Thymus (tissue), 11 donors: Measurements from ENCODE around the gene MAT2A. TPM values are rescaled to one million over a fixed set of nuclear protein-coding genes. Genes with fewer than 3 reads are reported as not detected.
A peak's percentile ranks its signal among the peaks of the same experiment; 100 is the strongest.

Experiments used
- DNase-seq, 9 donors: peaks; one replicate each; pipeline ENCODE4 v3.0.0-alpha.2; 2013; ENCODE audit warnings: low spot score in 9 of 9, low read depth in 6 of 9, missing footprints in 1 of 9
- H3K27ac ChIP-seq, 2 donors: one replicate each; pipeline ENCODE4 v1.5.1; 2013; ENCODE audit warnings: control low read depth in 1 of 2, low read depth in 1 of 2, low read length in 1 of 2, mild to moderate bottlenecking in 1 of 2, moderate library complexity in 1 of 2
- H3K27me3 ChIP-seq, 2 donors: one replicate each; pipeline ENCODE4 v1.5.1; 2013; ENCODE audit warnings: low read length in 1 of 2; ENCODE audit not compliant: control insufficient read depth in 2 of 2, insufficient read depth in 1 of 2
- H3K36me3 ChIP-seq, 2 donors: one replicate each; pipeline ENCODE4 v1.5.1; 2013; ENCODE audit warnings: low read length in 1 of 2, mild to moderate bottlenecking in 1 of 2, moderate library complexity in 1 of 2; ENCODE audit not compliant: control insufficient read depth in 2 of 2, insufficient read depth in 2 of 2
- H3K4me1 ChIP-seq, 2 donors: one replicate each; pipeline ENCODE4 v1.5.1; 2013; ENCODE audit warnings: low read length in 2 of 2; ENCODE audit not compliant: control insufficient read depth in 2 of 2, insufficient read depth in 2 of 2
- H3K4me3 ChIP-seq, 2 donors: one replicate each; pipeline ENCODE4 v1.5.1; 2013; ENCODE audit warnings: low read length in 2 of 2, control low read depth in 1 of 2, mild to moderate bottlenecking in 1 of 2
- H3K9me3 ChIP-seq, 2 donors: one replicate each; pipeline ENCODE4 v1.5.1; 2013; ENCODE audit warnings: low read length in 1 of 2, mild to moderate bottlenecking in 1 of 2; ENCODE audit not compliant: control insufficient read depth in 2 of 2, insufficient read depth in 1 of 2
- WGBS: extraction: QIAGEN DNeasy Blood & Tissue Kit; methylation state at CpG from one replicate; pipeline ENCODE4 v1.1.7; 2013; 5-methylcytosine and 5-hydroxymethylcytosine counted together
- polyA plus RNA-seq: library from polyadenylated mRNA; stranded (reverse); fragments of 200-250 nt; gene quantifications from one replicate; pipeline ENCODE4 v1.2.3, GENCODE V29; 2013
- total RNA-seq: library from RNA; stranded (reverse); fragments of 120-200 nt; gene quantifications from one replicate; pipeline ENCODE4 v1.2.4, GENCODE V29; 2013
- donor health status: healthy.

MAT2A gene
- total and polyA plus RNA-seq, 2 donors = 78.4 to 98.0 TPM

- WGBS = 91% methylated on average over 8 of the region's 8 CpGs
- H3K36me3 ChIP-seq = no peaks in the 10 kb centered on the region
- peaks cover 0 to 18% of the 10 kb centered on the region in 2 donors for H3K4me1 ChIP-seq
- no peak for DNase-seq
- H3K9me3 ChIP-seq = no peaks in the 10 kb centered on the region
- no peak overlapping the region for H3K27ac ChIP-seq
- H3K27me3 ChIP-seq = no peaks in the 10 kb centered on the region
- no peak overlapping the region for H3K4me3 ChIP-seq
Observed at GRCh38 chr2:85523062-85523902, 15.7 kb upstream of the MAT2A start.

GRCh38 chr2:85523903-85524335, 15.0 kb upstream of the MAT2A start:
- WGBS = 89% methylated on average over 5 of the region's 5 CpGs
- no peak overlapping the region for H3K27ac ChIP-seq
- no peak for DNase-seq
- no peaks in the 10 kb centered on the region for H3K9me3 ChIP-seq
- no peaks in the 10 kb centered on the region for H3K27me3 ChIP-seq
- H3K4me1 ChIP-seq = peaks cover 0 to 18% of the 10 kb centered on the region in 2 donors
- no peak overlapping the region for H3K4me3 ChIP-seq
- no peaks in the 10 kb centered on the region for H3K36me3 ChIP-seq

GRCh38 chr2:85524336-85524908, 14.5 kb upstream of the MAT2A start:
- Histone ChIP-seq H3K27me3 (no peaks in the 10 kb centered on the region), H3K27ac (peak overlapping the region in 1 of 2 donors; percentile 7), H3K4me3 (no peak overlapping the region), H3K4me1 (peaks cover 0 to 18% of the 10 kb centered on the region in 2 donors), H3K9me3 (no peaks in the 10 kb centered on the region), H3K36me3 (no peaks in the 10 kb centered on the region)
- 40% methylated on average over 8 of the region's 8 CpGs for WGBS
- peak in 2 of 9 donors; percentile 21 to 45 for DNase-seq

- no peaks in the 10 kb centered on the region for H3K27me3 ChIP-seq
- no peaks in the 10 kb centered on the region for H3K36me3 ChIP-seq
- DNase-seq = no peak
- H3K4me3 ChIP-seq = no peak overlapping the region
- H3K27ac ChIP-seq = peak overlapping the region in 1 of 2 donors; percentile 7
- H3K9me3 ChIP-seq = no peaks in the 10 kb centered on the region
- H3K4me1 ChIP-seq = peaks cover 0 to 18% of the 10 kb centered on the region in 2 donors
- 91% methylated on average over 5 of the region's 5 CpGs for WGBS
Observed at GRCh38 chr2:85525029-85525428, 13.9 kb upstream of the MAT2A start.

- peak in 1 of 9 donors; percentile 31 for DNase-seq
- no peak overlapping the region for H3K27ac ChIP-seq
- H3K4me3 ChIP-seq = no peak overlapping the region
- peaks cover 0 to 18% of the 10 kb centered on the region in 2 donors for H3K4me1 ChIP-seq
- no peaks in the 10 kb centered on the region for H3K36me3 ChIP-seq
- H3K27me3 ChIP-seq = no peaks in the 10 kb centered on the region
- WGBS = 72% methylated on average over 4 of the region's 4 CpGs
- no peaks in the 10 kb centered on the region for H3K9me3 ChIP-seq
Observed at GRCh38 chr2:85525567-85525966, 13.4 kb upstream of the MAT2A start.

GRCh38 chr2:85527787-85528186, 11.2 kb upstream of the MAT2A start:
- no peaks in the 10 kb centered on the region for H3K36me3 ChIP-seq
- H3K27ac ChIP-seq = no peak overlapping the region
- DNase-seq = no peak
- peaks cover 0 to 18% of the 10 kb centered on the region in 2 donors for H3K4me1 ChIP-seq
- H3K27me3 ChIP-seq = no peaks in the 10 kb centered on the region
- H3K4me3 ChIP-seq = no peak overlapping the region
- no peaks in the 10 kb centered on the region for H3K9me3 ChIP-seq

GRCh38 chr2:85528355-85528754, 10.6 kb upstream of the MAT2A start:
- DNase-seq = no peak
- Histone ChIP-seq H3K4me3 (no peak overlapping the region), H3K9me3 (no peaks in the 10 kb centered on the region), H3K36me3 (no peaks in the 10 kb centered on the region), H3K4me1 (peaks cover 0 to 18% of the 10 kb centered on the region in 2 donors), H3K27ac (no peak overlapping the region), H3K27me3 (no peaks in the 10 kb centered on the region)
- over 99% methylated on average over 2 of the region's 2 CpGs for WGBS

GRCh38 chr2:85529809-85530208, 9.2 kb upstream of the MAT2A start:
- H3K27me3 ChIP-seq = no peaks in the 10 kb centered on the region
- WGBS = 98% methylated on average over 1 of the region's 1 CpG
- H3K4me3 ChIP-seq = no peak overlapping the region
- DNase-seq = no peak
- peaks cover 0 to 9% of the 10 kb centered on the region in 2 donors for H3K4me1 ChIP-seq
- H3K36me3 ChIP-seq = no peaks in the 10 kb centered on the region
- H3K9me3 ChIP-seq = no peaks in the 10 kb centered on the region
- no peak overlapping the region for H3K27ac ChIP-seq

GRCh38 chr2:85531589-85531988, 7.4 kb upstream of the MAT2A start:
- Histone ChIP-seq H3K27ac (no peak overlapping the region), H3K27me3 (no peaks in the 10 kb centered on the region), H3K9me3 (no peaks in the 10 kb centered on the region), H3K36me3 (no peaks in the 10 kb centered on the region), H3K4me1 (no peaks in the 10 kb centered on the region), H3K4me3 (no peak overlapping the region)
- WGBS = 69% methylated on average over 2 of the region's 2 CpGs
- no peak for DNase-seq
